M059J (cell line): Measurements from ENCODE around the gene SULT1A1. TPM values are rescaled to one million over a fixed set of nuclear protein-coding genes. Genes with fewer than 3 reads are reported as not detected.

ENCODE experiments used
- DNase-seq: peaks from one replicate; pipeline ENCODE4 v3.0.0-alpha.2; 2012; ENCODE audit warnings: low read depth
- total RNA-seq: library from RNA; depleted of rRNA; stranded (reverse); fragments of >200 nt; shearing (Covaris generic); gene quantifications from 2 replicates; pipeline ENCODE4 v1.2.3, GENCODE V29; 2014; rRNA removed

Gene SULT1A1
- total RNA-seq, 1 experiment from 2014 or later: 1.2 TPM

DNA sequence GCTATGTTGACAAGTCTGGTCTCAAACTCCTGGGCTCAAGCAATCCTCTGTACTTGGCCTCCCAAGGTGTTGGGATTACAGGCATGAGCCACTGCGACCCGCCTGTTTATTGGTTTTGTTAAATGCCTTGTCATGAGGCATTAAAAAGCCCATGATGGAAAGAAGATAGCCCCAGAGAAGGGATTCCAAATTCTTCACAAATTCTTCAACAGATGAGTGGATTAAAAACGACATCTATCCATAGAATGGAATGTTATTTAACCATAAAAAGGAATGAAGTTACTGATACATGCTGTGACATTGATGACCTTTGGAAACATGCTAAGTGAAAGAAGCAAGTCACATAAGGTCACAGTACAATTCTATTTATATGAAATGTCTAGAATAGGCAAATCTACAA, 51.4 kb downstream of the SULT1A1 start:
- DNase-seq: no peak

DNA sequence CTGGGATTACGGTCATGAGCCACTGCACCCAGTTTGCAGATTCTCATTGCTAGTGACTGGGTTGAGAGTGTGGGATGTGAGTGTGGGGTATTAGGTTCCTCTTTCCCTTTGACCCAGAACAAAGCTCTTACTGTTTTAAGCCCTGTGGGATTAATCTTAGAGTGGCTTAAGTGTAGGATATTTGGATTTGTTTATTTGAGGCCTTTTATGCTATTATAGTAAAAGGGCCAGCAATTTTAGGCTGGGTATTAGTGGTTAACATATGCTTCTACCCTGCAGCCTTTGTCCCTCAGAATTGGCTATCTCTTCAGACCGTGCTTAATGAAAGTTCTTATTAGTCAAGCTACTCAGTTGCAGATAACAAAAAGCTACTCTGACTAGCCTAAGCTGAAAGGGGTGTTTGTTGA, 52.9 kb downstream of the SULT1A1 start:
- no peak for DNase-seq

- no peak for DNase-seq
Observed at GRCh38 chr16:28555561-28555960, 54.3 kb downstream of the SULT1A1 start.

Other genes with a start within 250 kb of the SULT1A1 start
- gene NPIPB6, start 246.5 kb downstream of the SULT1A1 start, total RNA-seq: 0.07 and 0.42 TPM in 2 replicates
- 21.7 and 39.4 TPM in 2 replicates for gene EIF3CL, start 206.2 kb downstream of the SULT1A1 start, total RNA-seq
- gene NPIPB7, start 137.7 kb downstream of the SULT1A1 start, total RNA-seq: not detected in 2 replicates
- gene CLN3, start 118.0 kb downstream of the SULT1A1 start, total RNA-seq: 19.5 and 21.3 TPM in 2 replicates
- gene APOBR, start 115.4 kb downstream of the SULT1A1 start, total RNA-seq: not detected in 2 replicates
- gene IL27, start 103.2 kb downstream of the SULT1A1 start, total RNA-seq: not detected in 2 replicates
- 1.1 and 3.5 TPM in 2 replicates for gene NUPR1, start 71.1 kb downstream of the SULT1A1 start, total RNA-seq
- 16.5 and 16.7 TPM in 2 replicates for gene SGF29, start 56.1 kb downstream of the SULT1A1 start, total RNA-seq
- not detected in 2 replicates for gene SULT1A2, start 13.0 kb downstream of the SULT1A1 start, total RNA-seq
- not detected in 2 replicates for gene NPIPB8, start 28.0 kb upstream of the SULT1A1 start, total RNA-seq
- gene EIF3C, start 101.4 kb upstream of the SULT1A1 start, total RNA-seq: 21.4 and 41.2 TPM in 2 replicates
- gene NPIPB9, start 141.7 kb upstream of the SULT1A1 start, total RNA-seq: not detected in 2 replicates
- gene ATXN2L, start 213.0 kb upstream of the SULT1A1 start, total RNA-seq: 30.2 and 43.6 TPM in 2 replicates
- gene TUFM, start 236.3 kb upstream of the SULT1A1 start, total RNA-seq: 121 and 131 TPM in 2 replicates